Measurements from ENCODE around the gene C1QTNF12. TPM values are rescaled to one million over a fixed set of nuclear protein-coding genes. Genes with fewer than 3 reads are reported as not detected.

The C1QTNF12 gene
- polyA plus RNA-seq, 1 of the 3 experiments (the other 2 are of a cell fraction): 0.59 TPM

DNA sequence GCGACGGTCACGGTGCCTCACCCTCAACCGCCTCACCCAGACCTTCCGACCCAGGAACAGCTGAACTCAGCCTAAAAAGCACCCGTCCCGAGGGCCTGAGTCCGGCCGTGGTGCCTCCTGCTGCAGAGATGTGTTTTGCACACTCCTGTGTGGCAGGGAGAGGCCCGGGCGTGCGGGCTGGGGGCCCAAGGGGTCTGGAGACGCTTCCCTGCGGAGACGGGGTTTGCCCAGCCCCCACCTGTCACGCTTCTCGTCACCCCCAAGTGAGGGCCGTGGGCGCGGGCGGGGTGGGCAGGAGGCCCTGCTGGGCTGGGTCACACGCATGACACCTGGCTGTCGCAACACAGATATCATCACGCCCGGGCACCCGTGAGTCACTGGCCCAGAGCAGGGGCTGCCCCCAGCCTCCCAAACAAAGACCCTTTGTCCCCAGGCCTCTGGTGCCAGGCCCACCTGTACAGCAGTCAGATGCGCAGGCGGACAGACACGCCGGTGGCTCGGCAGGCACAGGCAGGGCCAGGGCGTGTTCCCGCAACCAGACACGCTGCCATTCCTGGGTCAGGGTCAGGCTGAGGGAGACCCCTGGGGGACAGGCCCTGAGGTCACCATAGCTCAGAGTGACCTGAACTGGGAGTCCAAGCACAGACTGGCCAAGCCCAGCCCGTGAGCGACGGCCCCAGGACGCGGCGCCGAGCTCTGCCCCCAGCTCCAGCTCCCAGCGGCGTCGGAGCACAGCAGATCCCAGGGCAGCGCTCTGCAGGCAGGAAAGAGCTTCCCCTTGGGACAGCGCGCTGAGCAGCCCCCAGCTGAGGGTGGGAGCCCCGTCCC, 8.4 kb downstream of the C1QTNF12 start:
- POLR2A ChIA-PET: interaction anchor here (0.9 kb wide), 1 partner anchor 12 kb away, joined by 3 read pairs; no protein-coding TSS in a partner anchor
- Histone ChIP-seq H3K4me1 (ENCODE audit: control insufficient read depth in 1 of 2, insufficient read depth in 2 of 2, low read depth in 1 of 2, low read length in 1 of 2) (peaks cover 0 to 22% of the 10 kb centered on the region in 2 experiments; a peak in 1 of 4 replicates), H3K9me2 (no peaks in the 10 kb centered on the region), H3K4me2 (no peak overlapping the region), H3K27ac (ENCODE audit: low read depth in 2 of 2, low read length in 1 of 2) (no peak overlapping the region), H3K9me3 (no peaks in the 10 kb centered on the region), H3K9ac (no peak overlapping the region), H4K20me1 (ENCODE audit: insufficient read depth) (no peaks in the 10 kb centered on the region), H3K27me3 (ENCODE audit: insufficient read depth) (no peaks in the 10 kb centered on the region), H3K4me3 (ENCODE audit: low read depth in 2 of 2, low read length in 1 of 2) (no peak overlapping the region), H3K79me2 (ENCODE audit: insufficient read depth) (peaks cover 14% of the 10 kb centered on the region), H3F3A (replicated peaks; ENCODE audit: insufficient read depth) (no peaks in the 10 kb centered on the region), H3K36me3 (replicated peaks in 1 of 2; ENCODE audit: control insufficient read depth in 1 of 2, insufficient read depth in 2 of 2, low read length in 1 of 2) (peaks cover 0 to 17% of the 10 kb centered on the region in 2 experiments), H2AFZ (ENCODE audit: low read depth) (no peak overlapping the region)
- WGBS (ENCODE audit: low lambda C conversion rate): 60% methylated on average over 2 of the region's 48 CpGs
- TF ChIP-seq FOSL2 (IDR thresholded peaks at IDR 0.05; ENCODE audit: borderline replicate concordance, low read depth) (no peak), TCF12 (IDR thresholded peaks at IDR 0.05) (no peak), SMC3 (IDR thresholded peaks at IDR 0.05; ENCODE audit: low read depth, low read length) (no peak), TEAD4 (IDR thresholded peaks at IDR 0.05; ENCODE audit: borderline replicate concordance, insufficient read depth) (no peak), GABPA (IDR thresholded peaks at IDR 0.05; ENCODE audit: low read depth) (no peak)
- TF ChIP-seq, protein P1, sequence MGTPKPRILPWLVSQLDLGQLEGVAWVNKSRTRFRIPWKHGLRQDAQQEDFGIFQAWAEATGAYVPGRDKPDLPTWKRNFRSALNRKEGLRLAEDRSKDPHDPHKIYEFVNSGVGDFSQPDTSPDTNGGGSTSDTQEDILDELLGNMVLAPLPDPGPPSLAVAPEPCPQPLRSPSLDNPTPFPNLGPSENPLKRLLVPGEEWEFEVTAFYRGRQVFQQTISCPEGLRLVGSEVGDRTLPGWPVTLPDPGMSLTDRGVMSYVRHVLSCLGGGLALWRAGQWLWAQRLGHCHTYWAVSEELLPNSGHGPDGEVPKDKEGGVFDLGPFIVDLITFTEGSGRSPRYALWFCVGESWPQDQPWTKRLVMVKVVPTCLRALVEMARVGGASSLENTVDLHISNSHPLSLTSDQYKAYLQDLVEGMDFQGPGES (IDR thresholded peaks at IDR 0.05; ENCODE audit: low read depth, low read length): no peak
- TF ChIP-seq, protein P2, sequence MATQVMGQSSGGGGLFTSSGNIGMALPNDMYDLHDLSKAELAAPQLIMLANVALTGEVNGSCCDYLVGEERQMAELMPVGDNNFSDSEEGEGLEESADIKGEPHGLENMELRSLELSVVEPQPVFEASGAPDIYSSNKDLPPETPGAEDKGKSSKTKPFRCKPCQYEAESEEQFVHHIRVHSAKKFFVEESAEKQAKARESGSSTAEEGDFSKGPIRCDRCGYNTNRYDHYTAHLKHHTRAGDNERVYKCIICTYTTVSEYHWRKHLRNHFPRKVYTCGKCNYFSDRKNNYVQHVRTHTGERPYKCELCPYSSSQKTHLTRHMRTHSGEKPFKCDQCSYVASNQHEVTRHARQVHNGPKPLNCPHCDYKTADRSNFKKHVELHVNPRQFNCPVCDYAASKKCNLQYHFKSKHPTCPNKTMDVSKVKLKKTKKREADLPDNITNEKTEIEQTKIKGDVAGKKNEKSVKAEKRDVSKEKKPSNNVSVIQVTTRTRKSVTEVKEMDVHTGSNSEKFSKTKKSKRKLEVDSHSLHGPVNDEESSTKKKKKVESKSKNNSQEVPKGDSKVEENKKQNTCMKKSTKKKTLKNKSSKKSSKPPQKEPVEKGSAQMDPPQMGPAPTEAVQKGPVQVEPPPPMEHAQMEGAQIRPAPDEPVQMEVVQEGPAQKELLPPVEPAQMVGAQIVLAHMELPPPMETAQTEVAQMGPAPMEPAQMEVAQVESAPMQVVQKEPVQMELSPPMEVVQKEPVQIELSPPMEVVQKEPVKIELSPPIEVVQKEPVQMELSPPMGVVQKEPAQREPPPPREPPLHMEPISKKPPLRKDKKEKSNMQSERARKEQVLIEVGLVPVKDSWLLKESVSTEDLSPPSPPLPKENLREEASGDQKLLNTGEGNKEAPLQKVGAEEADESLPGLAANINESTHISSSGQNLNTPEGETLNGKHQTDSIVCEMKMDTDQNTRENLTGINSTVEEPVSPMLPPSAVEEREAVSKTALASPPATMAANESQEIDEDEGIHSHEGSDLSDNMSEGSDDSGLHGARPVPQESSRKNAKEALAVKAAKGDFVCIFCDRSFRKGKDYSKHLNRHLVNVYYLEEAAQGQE (IDR thresholded peaks at IDR 0.05; ENCODE audit: low read depth, low read length): no peak
- TF ChIP-seq, protein P3, sequence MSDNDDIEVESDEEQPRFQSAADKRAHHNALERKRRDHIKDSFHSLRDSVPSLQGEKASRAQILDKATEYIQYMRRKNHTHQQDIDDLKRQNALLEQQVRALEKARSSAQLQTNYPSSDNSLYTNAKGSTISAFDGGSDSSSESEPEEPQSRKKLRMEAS (IDR thresholded peaks at IDR 0.05; ENCODE audit: low read depth): no peak
- TF ChIP-seq, protein P4, sequence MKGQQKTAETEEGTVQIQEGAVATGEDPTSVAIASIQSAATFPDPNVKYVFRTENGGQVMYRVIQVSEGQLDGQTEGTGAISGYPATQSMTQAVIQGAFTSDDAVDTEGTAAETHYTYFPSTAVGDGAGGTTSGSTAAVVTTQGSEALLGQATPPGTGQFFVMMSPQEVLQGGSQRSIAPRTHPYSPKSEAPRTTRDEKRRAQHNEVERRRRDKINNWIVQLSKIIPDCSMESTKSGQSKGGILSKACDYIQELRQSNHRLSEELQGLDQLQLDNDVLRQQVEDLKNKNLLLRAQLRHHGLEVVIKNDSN (IDR thresholded peaks at IDR 0.05; ENCODE audit: borderline replicate concordance, low read depth): no peak
- DNase-seq: no peak
- CTCF ChIA-PET: interaction anchor here (1.8 to 5.1 kb wide), 2 partner anchors 54 to 116 kb away, joined by 5 to 43 read pairs; no protein-coding TSS in a partner anchor

Measured in SK-N-SH (cell line).